Astrocyte of the cerebellum (primary cell): ENCODE data around the gene FANCC.

Source experiments
- DNase-seq: peaks from one replicate; pipeline ENCODE4 v3.0.0-alpha.2; 2011; ENCODE audit warnings: low read depth
- H3K4me3 ChIP-seq: 2 replicates; pipeline ENCODE4 v1.5.1; 2011; ENCODE audit warnings: mild to moderate bottlenecking, low read depth, low read length, moderate library complexity
- CTCF ChIP-seq: IDR thresholded peaks from 2 replicates; pipeline ENCODE4 v1.5.1; 2012; ENCODE audit warnings: low read length, low read depth, moderate library complexity, mild to moderate bottlenecking; ENCODE audit errors: missing control alignments
- in situ Hi-C: cut with HindIII; loops from 2 replicates; pipeline ENCODE4 v1.10.0; 2017; ENCODE audit warnings: low sequenced_read_pairs

The FANCC gene

GRCh38 chr9:95148208-95148520 lies 169.3 kb downstream of the FANCC start:
- no peak for TF ChIP-seq CTCF
- DNase-seq, result no peak
- no peak overlapping the region for H3K4me3 ChIP-seq
- in situ Hi-C loops, result no loop called here

GRCh38 chr9:95147452-95148207 lies 169.9 kb downstream of the FANCC start:
- no peak overlapping the region for H3K4me3 ChIP-seq
- in situ Hi-C loops, result no loop called here
- TF ChIP-seq CTCF, result no peak

GRCh38 chr9:95143591-95144561 lies 173.6 kb downstream of the FANCC start:
- no peak for TF ChIP-seq CTCF
- in situ Hi-C loops, result no loop called here
- no peak overlapping the region for H3K4me3 ChIP-seq
- DNase-seq, result peak; percentile 73

More at GRCh38 chr9:95147452-95148207, 169.9 kb downstream of the FANCC start:
- DNase-seq, result no peak

- no peak for DNase-seq
- no peak overlapping the region for H3K4me3 ChIP-seq
- TF ChIP-seq CTCF, result no peak
- in situ Hi-C loops, result no loop called here
Measured at GRCh38 chr9:95142728-95143127, 174.8 kb downstream of the FANCC start.

GRCh38 chr9:95142315-95142714 lies 175.2 kb downstream of the FANCC start:
- in situ Hi-C loops, result no loop called here
- no peak overlapping the region for H3K4me3 ChIP-seq
- DNase-seq, result no peak
- no peak for TF ChIP-seq CTCF

GRCh38 chr9:95140821-95141220 lies 176.7 kb downstream of the FANCC start:
- in situ Hi-C loops, result no loop called here
- no peak overlapping the region for H3K4me3 ChIP-seq

More at GRCh38 chr9:95140821-95141220, 176.7 kb downstream of the FANCC start:
- no peak for DNase-seq
- TF ChIP-seq CTCF, result no peak
